Endothelial cell (in vitro differentiated cells): Measurements from ENCODE around the gene HELZ. TPM values are rescaled to one million over a fixed set of nuclear protein-coding genes. Genes with fewer than 3 reads are reported as not detected.
A peak's percentile ranks its signal among the peaks of the same experiment; 100 is the strongest.

Experiments used
- DNase-seq: peaks from one replicate; pipeline ENCODE4 v3.0.0; 2021; ENCODE audit warnings: low spot score
- H3K27ac Mint-ChIP-seq: one replicate; pipeline ENCODE4 v1.8.0; 2021; ENCODE audit warnings: mixed read lengths, inconsistent platforms; ENCODE audit not compliant: unreplicated experiment
- H3K27me3 Mint-ChIP-seq: one replicate; pipeline ENCODE4 v1.8.0; 2021; ENCODE audit warnings: mild to moderate bottlenecking, moderate library complexity, mixed read lengths, inconsistent platforms; ENCODE audit not compliant: unreplicated experiment
- H3K36me3 Mint-ChIP-seq: one replicate; pipeline ENCODE4 v1.8.0; 2021; ENCODE audit warnings: mild to moderate bottlenecking, low read depth, mixed read lengths, inconsistent platforms; ENCODE audit not compliant: unreplicated experiment
- H3K4me1 Mint-ChIP-seq: one replicate; pipeline ENCODE4 v1.8.0; 2021; ENCODE audit warnings: mild to moderate bottlenecking, mixed read lengths, inconsistent platforms; ENCODE audit not compliant: unreplicated experiment
- H3K4me3 Mint-ChIP-seq: one replicate; pipeline ENCODE4 v1.8.0; 2021; ENCODE audit warnings: mild to moderate bottlenecking, mixed read lengths, inconsistent platforms; ENCODE audit not compliant: unreplicated experiment
- H3K9me3 Mint-ChIP-seq: one replicate; pipeline ENCODE4 v1.8.0; 2021; ENCODE audit warnings: mixed read lengths, inconsistent platforms; ENCODE audit not compliant: unreplicated experiment
- CTCF ChIP-seq: fragments of 200-600 bp; sonication (generic); IDR thresholded peaks from one replicate; pipeline ENCODE4 v1.5.0; 2021; ENCODE audit warnings: antibody characterized with exemption; ENCODE audit not compliant: unreplicated experiment
- total RNA-seq: library from RNA; stranded (reverse); fragmentation: NEBNext Ultra II Directional; extraction: Animal tissue kit (Norgen Biotek cat#: 25700); gene quantifications from one replicate; pipeline ENCODE4 v1.2.1, GENCODE V29; 2021; ENCODE audit not compliant: unreplicated experiment

HELZ gene
- total RNA-seq, 1 donor from 2014 or later: 57.0 TPM

DNA sequence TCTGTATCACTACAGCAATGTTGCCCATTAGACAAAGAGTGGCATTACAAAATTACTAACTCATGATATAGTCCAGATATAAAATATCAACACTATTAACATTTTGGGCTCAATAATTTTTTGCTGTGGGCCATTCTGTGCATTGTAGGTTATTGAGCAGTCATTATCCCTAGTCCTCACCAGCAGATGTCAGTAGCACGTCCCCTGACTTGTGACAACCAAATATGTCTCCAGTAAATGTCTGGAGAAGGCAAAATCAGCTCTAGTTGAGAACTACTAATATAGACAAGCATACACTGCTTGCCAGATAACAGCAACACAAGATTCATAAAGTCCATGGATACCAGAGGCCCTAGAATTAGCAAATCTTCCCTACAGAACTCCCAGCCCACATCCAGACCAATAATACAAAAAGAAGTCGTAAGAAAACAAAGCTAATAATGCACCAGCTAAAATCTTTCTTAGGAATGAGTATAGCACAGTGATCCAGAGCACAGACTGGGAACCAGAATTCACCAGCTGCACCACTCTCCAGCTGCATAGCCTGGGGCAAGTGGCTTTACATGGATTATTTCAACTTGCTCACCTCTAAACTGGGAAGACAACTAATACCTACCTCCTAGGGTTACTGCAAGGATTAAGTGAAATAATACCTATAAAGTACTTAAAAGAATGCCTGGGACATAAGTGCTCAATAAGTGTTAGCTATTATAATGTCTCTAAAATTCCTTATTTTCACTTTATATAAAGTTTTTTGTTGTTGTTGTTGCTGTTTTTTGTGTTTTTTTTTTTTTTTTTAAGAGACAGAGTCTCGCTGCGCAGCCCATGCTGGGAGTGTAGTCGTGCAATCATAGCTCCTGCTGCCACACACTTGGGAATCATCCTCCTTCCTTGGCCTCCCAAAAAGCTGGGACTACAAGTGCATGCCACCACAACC, 23.7 kb downstream of the HELZ start:
- Mint-ChIP-seq H3K36me3 (peaks cover 5% of the 10 kb centered on the region), H3K9me3 (no peaks in the 10 kb centered on the region), H3K27me3 (no peaks in the 10 kb centered on the region), H3K4me3 (no peak overlapping the region), H3K4me1 (no peaks in the 10 kb centered on the region), H3K27ac (no peak overlapping the region)
- no peak for TF ChIP-seq CTCF
- DNase-seq: peak; percentile 41

GRCh38 chr17:67218385-67218950, 26.5 kb downstream of the HELZ start:
- Mint-ChIP-seq H3K4me3 (no peak overlapping the region), H3K27me3 (no peaks in the 10 kb centered on the region)

GRCh38 chr17:67217446-67217845, 27.6 kb downstream of the HELZ start:
- Mint-ChIP-seq H3K36me3 (peaks cover 8% of the 10 kb centered on the region), H3K27ac (no peak overlapping the region), H3K9me3 (no peaks in the 10 kb centered on the region), H3K4me1 (no peaks in the 10 kb centered on the region), H3K4me3 (no peak overlapping the region), H3K27me3 (no peaks in the 10 kb centered on the region)
- no peak for TF ChIP-seq CTCF
- no peak for DNase-seq

More at GRCh38 chr17:67218385-67218950, 26.5 kb downstream of the HELZ start:
- no peaks in the 10 kb centered on the region for H3K4me1 Mint-ChIP-seq
- H3K36me3 Mint-ChIP-seq: peaks cover 8% of the 10 kb centered on the region
- no peak for DNase-seq
- TF ChIP-seq CTCF: no peak
- no peaks in the 10 kb centered on the region for H3K9me3 Mint-ChIP-seq
- no peak overlapping the region for H3K27ac Mint-ChIP-seq

GRCh38 chr17:67216578-67217320, 28.2 kb downstream of the HELZ start:
- no peaks in the 10 kb centered on the region for H3K4me1 Mint-ChIP-seq
- H3K9me3 Mint-ChIP-seq: no peaks in the 10 kb centered on the region
- no peak for DNase-seq
- H3K27me3 Mint-ChIP-seq: no peaks in the 10 kb centered on the region
- TF ChIP-seq CTCF: no peak
- H3K4me3 Mint-ChIP-seq: no peak overlapping the region
- H3K36me3 Mint-ChIP-seq: peaks cover 8% of the 10 kb centered on the region
- H3K27ac Mint-ChIP-seq: no peak overlapping the region
